K562 (cell line): ENCODE data around the gene GLI3. TPM values are rescaled to one million over a fixed set of nuclear protein-coding genes. Genes with fewer than 3 reads are reported as not detected.

ENCODE experiments used
- ATAC-seq: fragments of 200-7000 bp; cut with Tn5 transposase; 3 replicates; pipeline ENCODE4 v1.9.1; 2020; ENCODE audit warnings: moderate library complexity
- BruUV-seq: library from RNA; stranded (reverse); fragments of 400-500 nt; replicated peaks from 2 replicates; lab custom pipeline; 2021; lab: Mats Ljungman, UMichigan
- CTCF ChIA-PET: fragments of 300-600 bp; formaldehyde crosslinking; extraction: SDS; loops from one replicate; lab custom pipeline; 2021; ENCODE audit warnings: low intra/inter-chr PET ratio; lab: Yijun Ruan, JAX
- POLR2A ChIA-PET: fragments of 300-600, 350-650 bp; sonication (Branson Sonifier 250); formaldehyde crosslinking; extraction: SDS; loops from one replicate; lab custom pipeline; 2021; ENCODE audit warnings: antibody characterized with exemption, inconsistent platforms; lab: Yijun Ruan, JAX
- DNase-seq, 4 experiments: peaks; one replicate each; pipeline versions ENCODE4 v3.0.0 to v3.0.0-alpha.2; 2011 to 2018; ENCODE audit warnings: low spot score in 3 of 4, mixed read lengths in 3 of 4; ENCODE audit errors: extremely low read depth in 1 of 4
- FAIRE-seq: peaks from 2 replicates; lab custom pipeline; 2011; peaks lifted over from hg19 to GRCh38; lab: Jason Lieb, UNC
- H2AFZ ChIP-seq: 2 replicates; pipeline ENCODE4 v1.6.0; 2011; ENCODE audit warnings: low read depth, low read length, control low read depth, inconsistent platforms
- H3K27ac ChIP-seq: fragments of 200-600 bp; 3 replicates; pipeline ENCODE4 v1.8.0; 2011; ENCODE audit warnings: low read depth, mild to moderate bottlenecking, control low read depth, inconsistent platforms, low read length, moderate library complexity, mixed read lengths; ENCODE audit errors: extremely low read depth
- H3K27me3 ChIP-seq, 2 experiments: fragments of 300-600 bp in 1 of 2; 2 replicates in 1 of 2; 3 replicates in 1 of 2; pipeline versions ENCODE4 v1.6.0 to v1.8.0; 2011; ENCODE audit warnings: inconsistent platforms in 2 of 2, low read length in 2 of 2, mild to moderate bottlenecking in 1 of 2, mixed read lengths in 1 of 2, moderate library complexity in 1 of 2; ENCODE audit not compliant: control insufficient read depth in 2 of 2, insufficient read depth in 2 of 2
- H3K36me3 ChIP-seq: fragments of 300-600 bp; 3 replicates; pipeline ENCODE4 v1.8.0; 2011; ENCODE audit warnings: mild to moderate bottlenecking, low read length, inconsistent platforms; ENCODE audit not compliant: control insufficient read depth, insufficient read depth
- H3K4me1 ChIP-seq, 2 experiments: fragments of 200-600 bp in 1 of 2; replicated peaks in 1 of 2; 2 replicates in 1 of 2; 3 replicates in 1 of 2; pipeline versions ENCODE4 v1.5.1 to v1.8.0; 2011; ENCODE audit warnings: inconsistent platforms in 2 of 2, low read length in 2 of 2, mild to moderate bottlenecking in 1 of 2, mixed read lengths in 1 of 2, moderate library complexity in 1 of 2; ENCODE audit not compliant: control insufficient read depth in 2 of 2, insufficient read depth in 2 of 2
- H3K4me2 ChIP-seq: 2 replicates; pipeline ENCODE4 v1.6.1; 2011; ENCODE audit warnings: low read length, control low read depth, inconsistent platforms, mixed read lengths; ENCODE audit not compliant: insufficient read depth
- H3K4me3 ChIP-seq: fragments of 200-600 bp; sonication (generic), shearing (Covaris generic); 2 replicates; pipeline ENCODE4 v1.5.1; 2016; ENCODE audit warnings: control low read depth, inconsistent platforms
- H3K79me2 ChIP-seq: fragments of 200-600 bp; 3 replicates; pipeline ENCODE4 v1.8.0; 2011; ENCODE audit warnings: low read length, inconsistent platforms; ENCODE audit not compliant: control insufficient read depth, insufficient read depth
- H3K9ac ChIP-seq, 2 experiments: 2 replicates each; pipeline versions ENCODE4 v1.6.0 to v1.6.1; 2011; ENCODE audit warnings: low read depth in 2 of 2, low read length in 2 of 2, control low read depth in 1 of 2, inconsistent platforms in 1 of 2, mild to moderate bottlenecking in 1 of 2, mixed read lengths in 1 of 2; ENCODE audit not compliant: insufficient read depth in 1 of 2
- H3K9me1 ChIP-seq: one replicate; pipeline ENCODE4 v1.6.0; 2011; ENCODE audit warnings: inconsistent platforms, mild to moderate bottlenecking, low read length, moderate library complexity; ENCODE audit not compliant: control insufficient read depth, insufficient read depth
- H3K9me3 ChIP-seq: replicated peaks from 2 replicates; pipeline ENCODE4 v1.5.1; 2011; ENCODE audit warnings: low read depth, low read length, inconsistent platforms; ENCODE audit not compliant: control insufficient read depth, insufficient read depth
- H4K20me1 ChIP-seq: replicated peaks from 2 replicates; pipeline ENCODE4 v1.6.1; 2011; ENCODE audit warnings: low read length, inconsistent platforms, mixed read lengths; ENCODE audit not compliant: control insufficient read depth, insufficient read depth
- BRF1 ChIP-seq: IDR thresholded peaks from 3 replicates; pipeline ENCODE4 v1.6.1; 2011; ENCODE audit warnings: borderline replicate concordance, mild to moderate bottlenecking; ENCODE audit not compliant: insufficient read length; ENCODE audit errors: extremely low read depth
- HNRNPH1 ChIP-seq: fragments of 200-400 bp; formaldehyde crosslinking; optimal IDR thresholded peaks from 2 replicates; pipeline ENCODE3; 2017; ENCODE audit warnings: low read depth, mild to moderate bottlenecking, low read length, moderate library complexity
- RBM14 ChIP-seq: fragments of 200-400 bp; formaldehyde crosslinking; IDR thresholded peaks from 2 replicates; pipeline ENCODE4 v1.6.1; 2018; ENCODE audit warnings: low read depth, mild to moderate bottlenecking, low read length, moderate library complexity, borderline replicate concordance; ENCODE audit not compliant: insufficient read depth
- ZNF444 ChIP-seq: fragments of 250-450 bp; sonication (Bioruptor Pico); IDR thresholded peaks from 2 replicates; pipeline ENCODE4 v1.4.0; 2020; ENCODE audit warnings: mild to moderate bottlenecking, moderate library complexity
- WGBS: fragments of 100-300 bp; shearing (Covaris generic); methylation state at CpG from one replicate; pipeline ENCODE4 v1.1.6; 2016; ENCODE audit warnings: low coverage, mixed read lengths; ENCODE audit not compliant: insufficient coverage; ENCODE audit errors: missing lambda C conversion rate; 5-methylcytosine and 5-hydroxymethylcytosine counted together
- in situ Hi-C: fragments of 300-500 bp; cut with MboI; formaldehyde crosslinking; loops from 4 replicates; pipeline ENCODE4 v1.15.0; 2018; ENCODE audit warnings: inconsistent platforms, mixed read lengths
- intact Hi-C: fragments of 100-400 bp; cut with micrococcal nuclease; formaldehyde crosslinking; loops from 2 replicates; pipeline ENCODE4 v1.14.2; 2022
- polyA plus RNA-seq, 8 experiments: library from polyadenylated mRNA; depleted of rRNA in 4 of 8; stranded (reverse) in 5 of 8; unstranded in 3 of 8; fragments of >200 nt; fragmentation: Nextera tagmentation in 2 of 8; fragmentation: Illumina TruSeq in 1 of 8; extraction: Ambion mirVana in 2 of 8; extraction: Trizol in 1 of 8; gene quantifications; 2 replicates each; pipeline versions ENCODE4 v1.2.1 to v1.2.3, GENCODE V29; 2011 to 2014; ENCODE audit warnings: inconsistent platforms in 1 of 8, missing spikeins in 1 of 8
- total RNA-seq, 7 experiments: library from RNA; depleted of rRNA in 6 of 7; stranded (reverse); fragments of >200 nt in 6 of 7; fragmentation: Illumina TruSeq in 2 of 7; extraction: Trizol in 2 of 7; gene quantifications; 2 replicates each; pipeline versions ENCODE4 v1.2.1 to v1.2.3, GENCODE V29; 2011 to 2021; ENCODE audit warnings: low replicate concordance in 1 of 7
- TF ChIP-seq, protein P1 (sequence below): sonication (generic); formaldehyde crosslinking; IDR thresholded peaks from 2 replicates; pipeline ENCODE4 v1.9.0; 2022; ENCODE audit warnings: mild to moderate bottlenecking, missing genetic modification reagents
- TF ChIP-seq, protein P2 (sequence below): sonication (generic); formaldehyde crosslinking; IDR thresholded peaks from 2 replicates; pipeline ENCODE4 v1.8.1; 2023; ENCODE audit warnings: mild to moderate bottlenecking, missing genetic modification reagents
- TF ChIP-seq, protein P3 (sequence below): fragments of 250-450 bp; sonication (Bioruptor Pico); IDR thresholded peaks from 2 replicates; pipeline ENCODE4 v1.5.0; 2020; ENCODE audit warnings: mild to moderate bottlenecking, borderline replicate concordance
- TF ChIP-seq, protein P4 (sequence below): fragments of 250-450 bp; sonication (Bioruptor Pico); IDR thresholded peaks from 2 replicates; pipeline ENCODE4 v1.5.0; 2020; ENCODE audit warnings: mild to moderate bottlenecking
- TF ChIP-seq, protein P5 (sequence below): fragments of 250-450 bp; sonication (Bioruptor Pico); IDR thresholded peaks from 2 replicates; pipeline ENCODE4 v1.4.0; 2020; ENCODE audit warnings: mild to moderate bottlenecking

Gene GLI3
- total and polyA plus RNA-seq, 9 of the 15 experiments (the other 6 are each of a cell fraction or from before 2014, with no cell fraction given), result 0.01 to 0.18 (median 0.07) TPM; not detected in 6

DNA sequence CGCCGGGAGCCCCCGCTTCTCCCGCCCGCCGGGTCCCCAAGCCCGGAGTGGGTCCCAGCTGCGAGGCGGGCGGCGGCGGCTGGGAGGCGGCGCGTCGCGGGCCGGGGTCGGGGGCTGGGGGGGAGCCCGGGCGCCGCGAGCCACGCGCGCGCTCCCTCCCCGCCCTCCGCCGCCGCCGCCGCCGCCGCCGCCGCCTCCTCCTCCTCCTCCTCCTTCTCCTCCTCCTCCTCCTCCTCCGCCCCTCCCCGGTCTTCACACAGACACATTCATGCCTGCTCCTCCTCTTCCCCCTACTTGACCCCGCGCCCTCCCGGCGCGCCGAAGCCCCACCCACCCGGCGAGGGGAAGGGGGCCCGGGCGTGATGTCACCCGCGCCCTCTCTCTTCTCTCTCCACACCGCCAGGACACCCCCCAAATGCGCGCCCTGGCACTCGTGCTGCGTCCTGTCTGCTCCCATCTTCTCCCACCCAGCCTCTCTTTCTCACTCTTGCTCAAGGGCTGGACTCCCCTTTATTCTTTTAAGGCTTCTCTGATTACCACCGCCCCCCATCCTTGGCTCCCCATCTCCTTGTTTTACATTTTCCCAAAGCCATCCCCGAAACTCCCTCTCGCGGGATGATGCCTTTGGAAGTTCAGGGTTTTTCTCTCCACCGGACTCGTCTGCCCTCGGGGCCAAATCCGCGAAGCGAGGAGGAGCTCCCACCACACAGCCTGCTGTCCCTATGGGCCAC, 967 bp upstream of the GLI3 start:
- Histone ChIP-seq H3K36me3 (no peaks in the 10 kb centered on the region), H3K9me1 (no peaks in the 10 kb centered on the region), H3K4me2 (peak overlapping the region; percentile 18; the same call in 1 of the 2 replicates), H3K9ac (peak overlapping the region in 1 of 2 experiments; percentile 78; a peak in 1 of 4 replicates), H3K9me3 (no peaks in the 10 kb centered on the region), H3K27me3 (peaks cover 0 to 25% of the 10 kb centered on the region in 2 experiments; a peak in 2 of 5 replicates), H4K20me1 (no peaks in the 10 kb centered on the region), H3K27ac (no peak overlapping the region), H2AFZ (no peak overlapping the region), H3K79me2 (no peaks in the 10 kb centered on the region), H3K4me1 (peaks cover 0 to 16% of the 10 kb centered on the region in 2 experiments; a peak in 2 of 5 replicates), H3K4me3 (peak overlapping the region; percentile 35)
- no TSS peak for BruUV-seq
- TF ChIP-seq, protein P1, sequence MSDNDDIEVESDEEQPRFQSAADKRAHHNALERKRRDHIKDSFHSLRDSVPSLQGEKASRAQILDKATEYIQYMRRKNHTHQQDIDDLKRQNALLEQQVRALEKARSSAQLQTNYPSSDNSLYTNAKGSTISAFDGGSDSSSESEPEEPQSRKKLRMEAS, result no peak
- TF ChIP-seq, protein P2, sequence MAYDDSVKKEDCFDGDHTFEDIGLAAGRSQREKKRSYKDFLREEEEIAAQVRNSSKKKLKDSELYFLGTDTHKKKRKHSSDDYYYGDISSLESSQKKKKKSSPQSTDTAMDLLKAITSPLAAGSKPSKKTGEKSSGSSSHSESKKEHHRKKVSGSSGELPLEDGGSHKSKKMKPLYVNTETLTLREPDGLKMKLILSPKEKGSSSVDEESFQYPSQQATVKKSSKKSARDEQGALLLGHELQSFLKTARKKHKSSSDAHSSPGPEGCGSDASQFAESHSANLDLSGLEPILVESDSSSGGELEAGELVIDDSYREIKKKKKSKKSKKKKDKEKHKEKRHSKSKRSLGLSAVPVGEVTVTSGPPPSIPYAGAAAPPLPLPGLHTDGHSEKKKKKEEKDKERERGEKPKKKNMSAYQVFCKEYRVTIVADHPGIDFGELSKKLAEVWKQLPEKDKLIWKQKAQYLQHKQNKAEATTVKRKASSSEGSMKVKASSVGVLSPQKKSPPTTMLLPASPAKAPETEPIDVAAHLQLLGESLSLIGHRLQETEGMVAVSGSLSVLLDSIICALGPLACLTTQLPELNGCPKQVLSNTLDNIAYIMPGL (CRISPR knock-in tag), result no peak
- TF ChIP-seq ZNF444 (CRISPR knock-in tag), result no peak
- TF ChIP-seq, protein P3, sequence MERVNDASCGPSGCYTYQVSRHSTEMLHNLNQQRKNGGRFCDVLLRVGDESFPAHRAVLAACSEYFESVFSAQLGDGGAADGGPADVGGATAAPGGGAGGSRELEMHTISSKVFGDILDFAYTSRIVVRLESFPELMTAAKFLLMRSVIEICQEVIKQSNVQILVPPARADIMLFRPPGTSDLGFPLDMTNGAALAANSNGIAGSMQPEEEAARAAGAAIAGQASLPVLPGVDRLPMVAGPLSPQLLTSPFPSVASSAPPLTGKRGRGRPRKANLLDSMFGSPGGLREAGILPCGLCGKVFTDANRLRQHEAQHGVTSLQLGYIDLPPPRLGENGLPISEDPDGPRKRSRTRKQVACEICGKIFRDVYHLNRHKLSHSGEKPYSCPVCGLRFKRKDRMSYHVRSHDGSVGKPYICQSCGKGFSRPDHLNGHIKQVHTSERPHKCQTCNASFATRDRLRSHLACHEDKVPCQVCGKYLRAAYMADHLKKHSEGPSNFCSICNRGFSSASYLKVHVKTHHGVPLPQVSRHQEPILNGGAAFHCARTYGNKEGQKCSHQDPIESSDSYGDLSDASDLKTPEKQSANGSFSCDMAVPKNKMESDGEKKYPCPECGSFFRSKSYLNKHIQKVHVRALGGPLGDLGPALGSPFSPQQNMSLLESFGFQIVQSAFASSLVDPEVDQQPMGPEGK (CRISPR knock-in tag), result no peak
- TF ChIP-seq, protein P4, sequence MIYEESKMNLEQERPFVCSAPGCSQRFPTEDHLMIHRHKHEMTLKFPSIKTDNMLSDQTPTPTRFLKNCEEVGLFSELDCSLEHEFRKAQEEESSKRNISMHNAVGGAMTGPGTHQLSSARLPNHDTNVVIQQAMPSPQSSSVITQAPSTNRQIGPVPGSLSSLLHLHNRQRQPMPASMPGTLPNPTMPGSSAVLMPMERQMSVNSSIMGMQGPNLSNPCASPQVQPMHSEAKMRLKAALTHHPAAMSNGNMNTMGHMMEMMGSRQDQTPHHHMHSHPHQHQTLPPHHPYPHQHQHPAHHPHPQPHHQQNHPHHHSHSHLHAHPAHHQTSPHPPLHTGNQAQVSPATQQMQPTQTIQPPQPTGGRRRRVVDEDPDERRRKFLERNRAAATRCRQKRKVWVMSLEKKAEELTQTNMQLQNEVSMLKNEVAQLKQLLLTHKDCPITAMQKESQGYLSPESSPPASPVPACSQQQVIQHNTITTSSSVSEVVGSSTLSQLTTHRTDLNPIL (CRISPR knock-in tag), result no peak
- no peak for TF ChIP-seq BRF1
- no peak for TF ChIP-seq RBM14
- TF ChIP-seq HNRNPH1, result no peak
- TF ChIP-seq, protein P5, sequence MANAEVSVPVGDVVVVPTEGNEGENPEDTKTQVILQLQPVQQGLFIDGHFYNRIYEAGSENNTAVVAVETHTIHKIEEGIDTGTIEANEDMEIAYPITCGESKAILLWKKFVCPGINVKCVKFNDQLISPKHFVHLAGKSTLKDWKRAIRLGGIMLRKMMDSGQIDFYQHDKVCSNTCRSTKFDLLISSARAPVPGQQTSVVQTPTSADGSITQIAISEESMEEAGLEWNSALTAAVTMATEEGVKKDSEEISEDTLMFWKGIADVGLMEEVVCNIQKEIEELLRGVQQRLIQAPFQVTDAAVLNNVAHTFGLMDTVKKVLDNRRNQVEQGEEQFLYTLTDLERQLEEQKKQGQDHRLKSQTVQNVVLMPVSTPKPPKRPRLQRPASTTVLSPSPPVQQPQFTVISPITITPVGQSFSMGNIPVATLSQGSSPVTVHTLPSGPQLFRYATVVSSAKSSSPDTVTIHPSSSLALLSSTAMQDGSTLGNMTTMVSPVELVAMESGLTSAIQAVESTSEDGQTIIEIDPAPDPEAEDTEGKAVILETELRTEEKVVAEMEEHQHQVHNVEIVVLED (CRISPR knock-in tag), result no peak
- CTCF ChIA-PET, result no interaction called here
- 32% methylated on average over 11 of the region's 66 CpGs for WGBS
- in situ Hi-C loops (no loop called here), intact Hi-C loops (no loop called here)
- DNase-seq, result peak; percentile 18 to 62 (median 42)
- FAIRE-seq, result no peak
- peak; percentile 26; the same call in 2 of the 3 replicates for ATAC-seq
- POLR2A ChIA-PET, result no interaction called here
